Testis (tissue), 2 donors: ENCODE data around the gene TMEM14B.

Experiments
- POLR2A ChIP-seq: fragments of 450-650 bp; IDR thresholded peaks from one replicate; pipeline ENCODE4 v1.6.1; 2017; ENCODE audit warnings: antibody characterized with exemption, mild to moderate bottlenecking, moderate library complexity
- TF ChIP-seq, protein P1 (sequence below), 3 experiments: fragments of 450-650 bp in 2 of 3; fragments of 200-600 bp in 1 of 3; sonication (generic) in 1 of 3; IDR thresholded peaks; one replicate each; pipeline ENCODE4 v1.5.1; 2016 to 2019; ENCODE audit warnings: antibody characterized with exemption in 3 of 3, mild to moderate bottlenecking in 2 of 3, moderate library complexity in 1 of 3

DNA sequence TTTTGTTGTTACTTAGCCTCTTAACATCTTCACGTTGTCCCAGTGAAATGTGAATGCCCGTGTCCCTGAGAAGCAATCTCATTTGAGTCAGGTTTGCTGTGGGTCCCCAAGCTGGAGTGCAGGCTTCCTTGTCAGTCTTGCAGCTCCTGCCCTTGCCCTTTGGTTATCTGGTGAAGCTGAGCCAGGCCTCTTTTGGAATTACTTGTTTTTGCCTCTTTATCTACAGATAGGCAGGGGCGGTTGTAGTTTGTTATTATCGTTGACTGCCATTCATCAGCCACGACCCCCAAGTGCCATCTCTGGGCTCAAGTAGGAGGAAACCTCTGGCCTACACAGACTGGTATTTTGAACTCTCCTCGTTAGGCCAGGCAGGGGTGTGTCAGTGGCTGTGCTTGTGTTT is 22.6 kb upstream of the TMEM14B start:
- TF ChIP-seq, protein P1, sequence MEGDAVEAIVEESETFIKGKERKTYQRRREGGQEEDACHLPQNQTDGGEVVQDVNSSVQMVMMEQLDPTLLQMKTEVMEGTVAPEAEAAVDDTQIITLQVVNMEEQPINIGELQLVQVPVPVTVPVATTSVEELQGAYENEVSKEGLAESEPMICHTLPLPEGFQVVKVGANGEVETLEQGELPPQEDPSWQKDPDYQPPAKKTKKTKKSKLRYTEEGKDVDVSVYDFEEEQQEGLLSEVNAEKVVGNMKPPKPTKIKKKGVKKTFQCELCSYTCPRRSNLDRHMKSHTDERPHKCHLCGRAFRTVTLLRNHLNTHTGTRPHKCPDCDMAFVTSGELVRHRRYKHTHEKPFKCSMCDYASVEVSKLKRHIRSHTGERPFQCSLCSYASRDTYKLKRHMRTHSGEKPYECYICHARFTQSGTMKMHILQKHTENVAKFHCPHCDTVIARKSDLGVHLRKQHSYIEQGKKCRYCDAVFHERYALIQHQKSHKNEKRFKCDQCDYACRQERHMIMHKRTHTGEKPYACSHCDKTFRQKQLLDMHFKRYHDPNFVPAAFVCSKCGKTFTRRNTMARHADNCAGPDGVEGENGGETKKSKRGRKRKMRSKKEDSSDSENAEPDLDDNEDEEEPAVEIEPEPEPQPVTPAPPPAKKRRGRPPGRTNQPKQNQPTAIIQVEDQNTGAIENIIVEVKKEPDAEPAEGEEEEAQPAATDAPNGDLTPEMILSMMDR (IDR thresholded peaks at IDR 0.05) = no peak
- TF ChIP-seq POLR2A = no peak
